GDM1 (cell line): ENCODE measurements around the gene RSPH1.
A peak's percentile ranks its signal among the peaks of the same experiment; 100 is the strongest.
"Not testable (repeated sequence)": the region's sequence is repeated elsewhere in the genome, so short reads cannot be mapped to it uniquely, and the experiment has no call there.

Experiments used
- DNase-seq: peaks from one replicate; lab custom pipeline; 2025; lab: John Stamatoyannopoulos, UW

The RSPH1 gene

DNA sequence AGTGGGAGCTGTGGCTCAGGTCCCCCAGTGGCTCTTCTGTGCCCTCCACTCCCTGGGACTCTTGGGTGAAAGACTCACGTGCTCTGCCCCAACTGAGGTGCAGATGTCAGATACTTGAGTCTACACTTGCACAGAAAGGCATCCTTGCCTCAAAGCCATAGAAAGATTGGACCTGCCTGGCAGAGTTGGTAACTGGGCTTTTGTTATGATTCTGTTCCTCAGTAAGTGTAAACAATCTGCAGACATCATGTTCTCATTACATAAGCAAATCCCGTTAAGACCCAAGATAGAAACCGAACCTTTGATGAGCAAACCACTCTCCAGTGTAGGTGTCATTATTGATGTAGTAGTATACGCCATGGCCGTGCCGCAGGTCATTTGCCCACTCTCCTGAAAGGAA is 10.0 kb downstream of the RSPH1 start:
- no peak for DNase-seq

DNA sequence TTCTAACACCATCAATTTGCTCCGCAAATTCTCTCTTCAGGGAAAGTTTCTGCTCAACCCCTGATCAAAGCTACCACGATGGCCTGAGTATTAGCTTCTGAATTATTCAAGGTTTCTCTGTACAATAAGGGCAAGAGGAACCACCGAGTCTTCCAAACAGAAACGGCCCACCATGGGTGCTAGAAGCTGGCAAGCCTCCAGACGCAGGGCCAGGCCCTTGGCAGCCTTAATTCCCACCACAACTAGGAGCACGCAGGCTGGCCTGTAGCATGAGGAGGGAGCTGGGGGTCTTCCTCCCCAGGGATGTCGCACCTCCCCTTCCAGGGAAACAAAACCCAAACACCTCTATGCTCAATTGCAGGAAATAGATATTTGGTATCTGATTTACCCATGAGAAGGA is 11.1 kb downstream of the RSPH1 start:
- DNase-seq, result no peak

DNA sequence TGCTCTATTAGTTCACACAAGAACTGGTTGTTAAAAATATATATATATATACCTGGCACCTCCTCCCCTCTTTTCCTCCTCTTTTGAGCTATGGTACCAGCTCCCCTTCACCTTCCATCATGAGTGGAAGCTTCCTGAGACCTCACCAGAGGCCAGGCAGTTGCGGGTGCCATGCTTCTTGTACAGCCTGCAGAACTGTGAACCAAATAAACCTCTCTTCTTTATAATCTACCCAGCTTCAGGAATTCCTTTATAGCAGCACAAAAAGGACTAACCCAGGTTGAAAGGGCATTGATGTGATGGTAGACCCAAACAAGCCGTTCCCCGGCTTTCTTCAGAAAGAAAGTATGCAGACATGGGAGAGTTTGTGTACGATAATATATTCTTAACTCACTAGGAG is 14.9 kb downstream of the RSPH1 start:
- DNase-seq, result no peak

DNA sequence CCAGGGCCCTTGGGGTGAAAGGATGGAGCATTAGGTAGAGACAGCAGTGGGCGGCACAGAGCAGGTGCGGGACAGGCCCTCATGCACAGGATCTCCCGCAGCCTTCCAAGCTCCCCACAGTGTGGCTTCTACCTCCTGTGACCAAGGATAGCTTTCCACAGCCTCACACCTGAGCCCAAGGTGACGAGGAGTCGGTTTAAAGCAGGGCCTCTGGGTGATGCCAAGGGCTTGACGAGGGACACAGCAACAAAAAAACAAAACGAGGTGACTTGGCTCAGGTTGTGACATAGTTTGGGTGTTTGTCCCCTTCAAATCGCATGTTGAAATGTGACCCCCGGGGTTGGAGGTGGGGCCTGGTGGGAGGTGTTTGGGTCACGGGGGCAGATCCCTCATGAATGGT is 15.3 kb downstream of the RSPH1 start:
- DNase-seq, result no peak

DNA sequence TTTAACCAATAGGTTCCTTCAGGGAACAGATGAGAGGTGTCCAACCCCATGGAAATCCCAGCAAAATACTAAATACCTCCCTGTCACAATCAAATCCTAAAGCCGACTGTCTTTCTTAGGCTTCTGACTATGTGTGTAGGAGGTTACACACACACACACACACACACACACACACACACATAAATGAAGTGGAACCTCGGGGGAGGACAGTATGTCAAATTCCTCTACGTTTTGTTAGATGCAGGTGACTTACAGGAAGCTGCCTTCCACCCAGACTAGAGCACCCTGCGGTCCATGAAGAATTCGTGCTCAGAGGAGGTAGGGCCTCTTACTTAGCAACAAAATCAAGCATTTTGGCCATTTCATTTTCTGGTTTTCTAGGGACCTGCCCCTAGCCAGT is 16.4 kb downstream of the RSPH1 start:
- no peak for DNase-seq

DNA sequence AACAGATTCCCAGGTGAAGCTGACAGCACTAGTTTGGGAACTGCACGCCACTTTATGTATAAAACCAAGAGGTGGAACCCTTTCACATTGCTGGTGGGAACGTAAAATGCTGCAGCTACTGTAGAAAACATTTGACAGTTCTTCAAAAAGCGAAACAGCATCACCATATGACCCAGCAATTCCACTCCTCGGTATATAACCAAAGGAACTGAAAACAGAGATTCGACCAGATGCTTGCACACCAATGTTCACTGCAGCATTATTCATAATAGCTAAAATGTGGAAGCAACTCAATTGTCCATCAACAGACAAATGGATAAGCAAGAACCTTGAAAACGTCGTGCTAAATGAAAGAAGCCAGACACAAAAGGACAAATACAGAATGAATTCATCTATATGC is 17.5 kb downstream of the RSPH1 start:
- no peak for DNase-seq

DNA sequence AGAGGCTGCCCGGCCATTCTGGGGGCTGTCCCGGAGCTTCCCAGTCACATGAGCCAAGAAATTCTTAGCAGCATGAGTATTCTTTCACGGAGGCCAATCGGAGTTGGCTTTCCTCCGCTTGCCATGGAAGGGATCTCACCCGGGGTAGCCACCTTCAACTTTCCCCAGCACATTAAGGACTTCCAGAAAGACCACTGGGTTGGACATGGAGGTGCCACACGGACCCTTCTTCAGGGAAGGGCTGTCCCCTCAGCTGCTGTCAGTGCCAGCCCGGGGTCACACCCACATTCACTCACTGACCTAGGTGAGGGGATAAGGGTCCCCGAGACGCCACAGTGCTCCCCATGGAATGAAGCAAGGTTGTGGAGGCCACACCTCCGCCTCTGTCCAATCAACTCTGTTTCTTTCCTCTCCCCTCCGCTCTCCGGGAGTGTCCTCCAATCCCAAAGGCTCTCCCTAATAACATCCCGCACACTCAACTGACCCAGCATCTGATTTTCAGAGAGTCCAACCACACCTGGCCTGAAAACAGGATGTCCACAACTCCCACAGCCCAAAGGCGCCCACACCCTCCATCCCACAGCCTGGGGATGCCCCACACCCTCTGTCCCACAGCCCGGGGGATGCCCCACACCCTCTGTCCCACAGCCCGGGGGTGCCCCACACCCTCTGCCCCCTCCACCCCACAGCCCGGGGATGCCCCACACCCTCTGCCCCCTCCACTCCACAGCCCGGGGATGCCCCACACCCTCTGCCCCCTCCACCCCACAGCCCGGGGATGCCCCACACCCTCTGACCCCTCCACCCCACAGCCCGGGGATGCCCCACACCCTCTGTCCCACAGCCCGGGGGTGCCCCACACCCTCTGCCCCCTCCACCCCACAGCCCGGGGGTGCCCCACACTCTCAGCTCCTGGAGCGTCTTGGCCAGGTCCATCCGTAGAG is 19.4 kb downstream of the RSPH1 start:
- no peak for DNase-seq

DNA sequence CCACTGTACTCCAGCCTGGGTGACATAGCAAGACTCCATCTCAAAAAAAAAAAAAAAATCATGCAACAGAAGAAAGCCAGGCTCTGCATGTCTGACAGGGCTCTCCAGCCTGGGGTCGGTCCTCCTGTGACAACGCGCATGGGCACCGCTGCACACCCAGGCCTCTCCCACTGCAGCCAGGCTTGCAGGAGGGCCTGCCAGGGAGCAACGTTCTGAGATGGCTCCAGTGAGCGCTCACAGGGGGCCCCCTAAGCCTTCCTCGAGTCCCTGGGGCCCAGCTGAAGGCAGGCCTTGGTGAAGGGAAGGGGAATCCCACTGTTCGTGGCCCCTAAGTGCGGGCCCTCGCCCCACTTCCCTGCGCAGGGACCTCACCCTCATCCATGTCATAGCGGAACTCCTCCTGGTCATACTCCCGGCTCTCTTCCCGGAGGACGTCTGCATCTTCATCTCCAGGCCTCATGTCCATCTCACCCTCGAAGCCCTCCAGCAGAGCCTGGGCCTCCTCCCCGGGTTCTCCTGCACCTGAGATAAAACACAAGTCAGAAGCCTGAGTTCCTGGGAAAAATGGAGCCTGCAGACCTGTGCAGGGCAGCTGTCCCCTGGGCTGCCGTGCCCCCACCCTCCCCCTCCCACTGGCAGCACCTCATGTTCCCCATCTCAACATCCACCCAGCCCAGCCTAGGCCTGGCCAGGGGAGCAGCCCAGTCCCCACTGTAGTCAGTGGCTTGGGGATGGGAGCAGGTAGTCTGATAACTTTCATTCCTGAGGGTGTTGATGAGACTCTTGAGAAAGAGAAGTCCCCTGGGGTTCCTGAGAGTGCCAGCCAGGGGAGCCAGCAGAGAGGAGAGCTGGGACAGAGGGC is 20.3 kb downstream of the RSPH1 start:
- no peak for DNase-seq

DNA sequence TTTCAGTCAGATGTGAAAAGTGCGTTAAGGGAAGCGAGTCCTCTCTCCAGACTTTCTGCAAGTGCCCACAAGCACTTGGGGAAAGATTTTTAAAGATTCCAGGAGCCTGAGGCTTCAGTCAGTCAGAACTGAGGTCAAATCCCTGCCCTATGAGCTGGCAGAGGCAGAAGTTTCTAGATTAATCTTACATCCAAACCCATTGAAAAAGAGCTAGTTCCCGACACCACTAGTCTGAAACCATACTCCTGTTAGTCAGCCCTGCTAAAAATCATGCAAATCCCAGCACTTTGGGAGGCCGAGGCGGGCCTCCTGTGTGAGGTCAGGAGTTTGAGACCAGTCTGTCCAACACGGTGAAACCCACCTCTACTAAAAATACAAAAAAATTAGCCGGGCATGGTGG is 21.0 kb downstream of the RSPH1 start:
- no peak for DNase-seq

DNA sequence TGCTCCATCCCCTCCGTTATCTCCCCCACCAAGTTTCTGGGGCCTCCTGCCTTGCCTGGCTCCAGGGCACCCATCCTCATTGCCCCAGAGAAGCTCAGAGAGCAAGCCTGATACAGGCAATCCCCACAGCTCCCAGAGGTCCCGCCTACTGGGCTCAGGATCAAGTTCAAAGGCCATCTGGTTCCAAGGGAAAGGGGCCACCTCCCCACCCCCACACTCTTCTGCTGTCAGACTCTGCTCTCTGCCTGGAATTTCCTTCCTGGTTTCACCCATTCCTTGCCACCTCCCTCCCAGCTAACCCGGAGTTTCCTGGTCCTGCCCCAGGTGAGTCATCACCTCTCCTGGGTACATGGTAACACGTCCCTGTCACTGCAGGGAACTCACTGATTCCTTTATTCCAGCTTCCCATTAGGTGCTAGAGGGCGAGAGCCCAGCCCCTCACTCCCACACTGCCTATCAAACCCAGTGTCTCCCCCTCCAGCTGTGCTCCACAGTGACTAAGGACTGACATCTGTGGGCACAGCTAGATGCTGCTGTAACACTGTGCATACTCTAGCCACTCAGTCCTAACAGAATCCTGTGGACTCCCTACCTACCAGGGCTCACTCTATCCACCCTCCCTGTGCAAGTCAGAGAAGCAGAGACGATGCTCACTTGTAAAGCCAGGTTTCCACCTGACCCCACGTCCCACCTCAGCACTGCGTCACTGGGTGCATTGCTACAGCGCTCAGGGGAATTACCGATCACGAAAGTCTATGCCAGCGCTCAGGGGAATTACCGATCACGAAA is 21.8 kb downstream of the RSPH1 start:
- DNase-seq, result peak; percentile 30

DNA sequence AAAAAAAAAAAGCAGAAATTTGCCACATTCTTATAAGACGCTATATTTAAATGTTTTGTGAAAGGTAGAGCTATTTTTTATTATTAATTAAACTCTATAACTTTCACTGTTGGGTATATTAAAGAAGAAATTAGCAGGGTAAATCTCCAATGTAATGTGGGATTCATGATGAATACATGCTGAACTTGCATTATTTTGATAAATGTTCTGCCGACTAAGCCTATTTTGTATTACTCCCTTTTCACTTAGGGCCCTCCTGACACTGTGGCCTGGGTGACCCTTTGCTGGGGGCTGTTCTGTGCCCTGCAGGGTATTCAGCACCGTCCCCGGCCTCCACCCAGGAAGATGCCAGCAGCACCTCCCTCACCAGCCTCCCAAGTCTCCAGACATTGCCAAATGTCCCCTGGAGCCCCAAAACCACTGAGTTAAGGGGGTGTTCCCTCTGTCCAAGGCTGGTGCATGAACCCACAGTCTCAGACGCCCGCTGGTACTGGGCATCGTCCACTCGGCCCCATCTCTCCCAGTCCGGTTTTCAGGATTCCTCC is 22.5 kb downstream of the RSPH1 start:
- DNase-seq, result no peak

DNA sequence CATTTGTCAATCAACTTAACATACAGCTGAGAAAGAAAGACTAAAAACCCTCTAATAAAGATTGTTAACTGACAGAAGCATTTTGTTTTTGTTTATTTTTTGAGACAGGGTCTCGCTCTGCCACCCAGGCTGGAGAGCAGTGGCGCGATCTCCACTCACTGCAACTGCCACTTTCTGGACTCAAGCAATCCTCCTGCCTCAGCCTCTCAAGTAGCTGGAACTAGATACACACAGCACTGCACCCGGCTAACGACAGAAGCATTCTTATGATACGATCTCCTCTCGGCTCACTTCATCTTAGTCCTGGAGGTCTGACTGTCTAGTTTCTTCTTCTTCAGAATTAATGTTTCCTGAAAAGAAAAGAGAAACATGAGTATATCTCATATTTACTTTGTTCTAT is 23.5 kb downstream of the RSPH1 start:
- DNase-seq, result no peak

DNA sequence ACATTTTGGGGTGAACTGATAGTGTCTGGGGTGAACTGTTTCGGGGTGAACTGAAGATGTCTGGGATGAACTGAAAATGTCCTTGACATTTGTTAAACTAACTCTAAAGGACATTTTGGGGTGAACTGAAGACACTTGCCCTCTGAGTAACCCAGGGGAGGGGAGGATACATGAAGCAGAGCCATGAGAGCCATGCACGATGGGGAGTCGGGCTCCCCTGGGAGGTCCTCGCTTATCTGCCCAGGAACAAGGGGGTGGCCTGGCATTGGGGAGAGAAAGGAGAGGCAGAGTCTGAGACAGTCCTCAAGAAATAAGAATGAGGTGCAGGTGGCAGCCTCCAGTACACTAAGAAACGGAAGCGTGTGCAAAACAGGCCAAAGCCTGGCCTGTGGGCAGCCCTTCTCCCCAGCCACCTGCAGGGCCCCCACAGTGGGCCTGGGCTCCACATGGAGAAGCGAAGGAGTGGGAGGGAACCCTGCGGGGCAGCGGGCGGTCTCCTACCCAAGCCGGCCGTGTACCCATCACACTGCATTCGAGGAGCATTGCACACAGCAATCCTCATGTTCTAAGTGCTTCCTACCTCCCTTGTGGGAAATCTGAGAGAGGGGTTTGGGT is 24.2 kb downstream of the RSPH1 start:
- DNase-seq, result no peak

DNA sequence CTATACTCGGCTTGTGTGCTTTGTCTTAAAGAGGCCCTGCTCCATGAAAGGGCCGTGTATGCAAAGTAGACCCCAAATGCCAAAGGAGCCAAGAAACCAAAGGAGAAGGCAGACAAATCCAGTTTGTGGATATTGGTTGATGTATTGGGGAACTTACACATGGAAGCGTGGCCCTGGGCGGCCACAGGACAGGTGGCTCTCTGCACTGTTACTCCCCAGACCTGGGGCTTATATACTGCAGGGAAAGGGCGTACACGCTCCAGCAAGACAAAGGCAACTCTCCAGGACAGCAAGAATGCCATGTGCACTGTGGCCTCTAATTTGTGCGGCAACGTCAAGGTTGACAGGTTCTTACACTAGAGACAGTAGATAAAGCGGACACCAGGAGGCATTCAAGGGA is 24.8 kb downstream of the RSPH1 start:
- DNase-seq, result no peak

DNA sequence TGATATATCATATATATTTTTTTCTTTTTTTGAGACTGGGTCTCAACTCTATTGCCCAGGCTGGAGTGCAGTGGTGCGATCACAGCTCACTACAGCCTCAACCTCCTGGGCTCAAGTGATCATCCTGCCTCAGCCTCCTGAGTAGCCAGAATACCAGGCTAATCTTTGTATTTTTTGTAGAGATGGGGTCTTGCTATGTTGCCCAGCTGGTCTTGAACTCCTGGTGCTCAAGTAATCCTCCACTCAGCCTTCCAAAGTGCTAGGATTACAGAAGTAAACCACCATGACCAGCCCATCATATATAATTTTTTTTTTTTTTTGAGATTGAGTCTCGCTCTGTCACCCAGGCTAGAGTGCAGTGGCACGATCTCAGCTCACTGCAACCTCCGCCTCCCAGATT is 26.3 kb downstream of the RSPH1 start:
- DNase-seq, result not testable (repeated sequence)

DNA sequence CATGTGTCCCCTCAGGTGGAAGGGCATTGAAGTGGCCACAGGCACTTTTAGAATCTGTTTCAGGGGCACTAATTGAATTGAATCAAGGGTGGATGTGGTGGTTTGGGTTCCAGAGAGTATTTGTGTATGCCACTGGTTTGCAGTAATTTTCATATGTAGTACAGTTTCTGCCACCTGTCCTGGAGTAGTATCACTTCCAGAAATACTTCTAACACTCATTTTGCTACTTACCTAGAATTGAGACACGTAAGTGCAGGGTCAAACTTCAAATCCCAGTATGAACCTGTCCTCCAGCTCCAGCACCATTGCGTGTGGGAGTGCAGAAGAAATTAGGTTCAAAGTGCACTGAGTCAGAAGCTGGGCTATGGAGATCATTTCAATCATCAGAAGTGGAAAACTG is 26.8 kb downstream of the RSPH1 start:
- no peak for DNase-seq

DNA sequence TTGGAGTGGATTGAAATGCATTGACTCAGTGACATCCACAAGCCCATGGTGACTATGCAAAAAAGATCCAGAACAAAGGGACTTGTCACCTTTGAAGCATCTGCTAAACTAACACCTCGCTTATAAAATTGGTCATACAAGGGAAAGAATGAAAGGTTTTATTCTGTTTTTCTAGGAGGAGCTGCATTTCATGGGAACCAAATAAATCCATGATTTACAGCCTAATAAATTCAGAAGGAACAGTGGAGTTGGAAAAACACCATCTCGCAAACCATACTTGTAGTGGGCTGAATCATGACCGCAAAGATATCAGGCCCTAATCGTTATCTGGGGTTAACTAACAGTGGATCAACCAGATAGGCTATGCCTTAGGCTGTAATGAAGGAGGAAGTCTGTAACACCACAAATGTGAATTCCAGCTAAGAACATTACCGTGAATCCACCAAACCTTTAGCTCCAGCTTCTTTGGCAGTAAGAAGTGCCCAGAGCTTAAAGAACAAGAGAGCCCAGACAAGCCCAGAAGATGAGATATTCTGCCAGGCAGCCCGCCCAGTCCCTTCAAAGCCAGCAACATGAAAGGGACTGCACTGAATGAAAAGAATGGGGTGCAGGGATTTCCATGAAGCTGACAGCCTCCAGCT is 27.4 kb downstream of the RSPH1 start:
- no peak for DNase-seq

DNA sequence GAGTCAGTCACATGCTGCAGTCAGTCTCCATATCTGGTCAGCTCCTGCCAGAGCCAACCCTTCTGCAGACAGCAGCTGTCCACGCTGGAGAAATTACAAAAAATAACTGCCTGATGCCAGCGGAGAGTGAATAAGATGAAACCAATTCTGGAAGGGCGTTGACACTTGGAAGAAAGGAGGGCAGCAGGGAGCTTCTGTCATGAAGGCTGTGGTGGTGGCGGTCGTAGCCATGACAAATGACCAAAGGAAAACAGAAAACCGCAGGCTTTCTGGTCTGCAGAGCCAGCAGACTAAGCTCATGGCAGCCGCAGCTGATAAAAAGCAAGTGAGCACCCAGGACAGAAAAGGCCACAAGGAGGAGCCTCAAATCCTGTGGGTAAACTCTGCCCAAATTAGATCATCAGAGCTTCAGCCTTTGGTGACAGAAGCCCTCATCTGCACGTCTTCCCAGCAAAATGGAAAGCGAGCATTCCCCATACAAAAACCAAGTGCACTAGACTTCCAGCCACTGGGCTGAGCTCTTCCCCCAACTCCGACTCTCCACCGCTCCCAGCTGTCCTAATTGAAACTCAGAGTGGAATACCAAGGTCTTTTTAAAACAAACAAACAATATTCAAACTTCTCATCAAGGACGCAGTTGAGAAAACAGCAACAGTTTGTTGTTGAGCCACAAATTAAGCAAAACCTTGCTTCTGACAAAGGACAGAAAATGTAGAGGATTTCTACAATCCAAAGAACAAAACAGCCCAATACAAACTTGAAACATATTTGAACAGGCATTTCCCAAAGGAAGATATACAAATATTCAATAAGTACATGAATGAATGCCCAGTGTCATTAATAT is 28.7 kb downstream of the RSPH1 start:
- peak; percentile 23 for DNase-seq

DNA sequence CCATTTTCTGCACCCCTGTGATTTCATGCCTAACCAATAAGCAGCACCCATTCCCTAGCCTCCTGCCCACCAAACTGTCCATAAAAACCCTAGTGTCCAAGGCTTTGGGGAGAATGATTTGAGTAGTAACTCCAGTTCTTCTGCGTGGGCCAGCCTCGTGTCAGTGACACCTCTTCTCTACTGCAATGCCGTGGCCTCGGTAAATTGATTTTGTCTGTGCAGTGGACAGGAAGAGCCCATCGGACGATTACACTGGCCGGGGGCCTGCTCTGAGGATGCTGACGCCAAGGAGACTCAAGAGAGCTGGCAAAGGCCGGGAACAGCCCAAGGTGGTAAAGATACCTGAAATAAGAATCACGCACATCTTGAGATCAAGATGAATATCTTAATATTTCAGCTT is 29.3 kb downstream of the RSPH1 start:
- DNase-seq, result no peak

DNA sequence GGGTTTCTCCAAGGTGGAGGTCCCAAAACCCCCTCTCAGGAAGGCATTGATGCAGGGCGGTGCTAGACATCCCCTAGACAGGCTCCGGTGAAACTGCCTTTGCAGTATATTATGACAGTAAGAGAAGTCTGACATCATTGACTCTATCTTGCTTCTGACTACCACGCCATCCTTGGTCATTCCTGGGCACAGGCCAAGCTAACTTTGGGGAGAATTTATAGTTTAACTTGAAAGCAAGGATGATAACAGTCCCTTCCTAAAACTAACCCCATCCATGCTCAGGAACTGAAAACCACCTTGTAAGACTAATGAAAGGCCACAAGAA is 30.3 kb downstream of the RSPH1 start:
- DNase-seq, result no peak
